GM12878 (cell line): ENCODE data around the gene GINM1. TPM values are rescaled to one million over a fixed set of nuclear protein-coding genes. Genes with fewer than 3 reads are reported as not detected.
A peak's percentile ranks its signal among the peaks of the same experiment; 100 is the strongest.

Experiments
- CBX5 ChIP-seq: sonication (generic); IDR thresholded peaks from 2 replicates; pipeline ENCODE4 v1.6.1; 2016; ENCODE audit warnings: low read depth, moderate library complexity, mild to moderate bottlenecking, inconsistent platforms
- IKZF2 ChIP-seq, 2 experiments: fragments of 450-650 bp; IDR thresholded peaks; 2 replicates each; pipeline ENCODE4 v1.6.1; 2017; ENCODE audit warnings: mild to moderate bottlenecking in 2 of 2, moderate library complexity in 2 of 2
- NBN ChIP-seq: fragments of 450-650 bp; IDR thresholded peaks from 2 replicates; pipeline ENCODE4 v1.6.1; 2016
- NFIC ChIP-seq: IDR thresholded peaks from 2 replicates; pipeline ENCODE4 v1.6.1; 2012; ENCODE audit warnings: low read depth, mild to moderate bottlenecking, inconsistent platforms, low read length, moderate library complexity
- NFYB ChIP-seq: IDR thresholded peaks from 2 replicates; pipeline ENCODE4 v1.6.1; 2011; ENCODE audit warnings: low read depth, mild to moderate bottlenecking, low read length, improper control_type of control experiment, moderate library complexity; ENCODE audit not compliant: insufficient read depth
- POU2F2 ChIP-seq: IDR thresholded peaks from 3 replicates; pipeline ENCODE4 v1.6.1; 2011; ENCODE audit warnings: low read depth, mild to moderate bottlenecking, low read length, borderline replicate concordance
- RCOR1 ChIP-seq: conservative IDR thresholded peaks from 2 replicates; pipeline ENCODE4 v1.6.1; 2012; ENCODE audit warnings: low read depth, low read length, improper control_type of control experiment
- SMC3 ChIP-seq: IDR thresholded peaks from 2 replicates; pipeline ENCODE4 v1.6.1; 2011; ENCODE audit warnings: low read length, improper control_type of control experiment, borderline replicate concordance
- SREBF2 ChIP-seq: IDR thresholded peaks from 2 replicates; pipeline ENCODE4 v1.6.1; 2012; ENCODE audit warnings: mild to moderate bottlenecking, low read length
- SUZ12 ChIP-seq: fragments of 200-600 bp; sonication (generic); IDR thresholded peaks from one replicate; pipeline ENCODE4 v1.6.1; 2018; ENCODE audit warnings: antibody characterized with exemption, mild to moderate bottlenecking; ENCODE audit not compliant: unreplicated experiment
- TCF12 ChIP-seq: IDR thresholded peaks from 2 replicates; pipeline ENCODE4 v1.6.1; 2011; ENCODE audit warnings: low read depth, mild to moderate bottlenecking, low read length
- ZBED1 ChIP-seq: IDR thresholded peaks from 2 replicates; pipeline ENCODE4 v1.6.1; 2016; ENCODE audit warnings: borderline replicate concordance
- ZNF207 ChIP-seq: fragments of 450-650 bp; IDR thresholded peaks from 2 replicates; pipeline ENCODE4 v1.6.1; 2014; ENCODE audit warnings: antibody characterized with exemption, mild to moderate bottlenecking, borderline replicate concordance
- polyA plus RNA-seq, 11 experiments: library from polyadenylated mRNA; depleted of rRNA in 4 of 11; unstranded in 6 of 11; stranded (reverse) in 5 of 11; fragments of >200 nt; fragmentation: Nextera tagmentation in 4 of 11; fragmentation: Illumina TruSeq in 1 of 11; extraction: Ambion mirVana in 4 of 11; extraction: Trizol in 1 of 11; gene quantifications; 1 replicate in 1 of 11; 2 replicates in 10 of 11; pipeline versions ENCODE4 v1.2.1 to v1.2.3, GENCODE V29; 2011 to 2016; ENCODE audit warnings: inconsistent platforms in 2 of 11, missing spikeins in 2 of 11, low read depth in 1 of 11
- total RNA-seq, 4 experiments: library from RNA; depleted of rRNA in 3 of 4; stranded (reverse); fragments of >200 nt in 3 of 4; fragmentation: Illumina TruSeq in 1 of 4; extraction: Trizol in 1 of 4; gene quantifications; 2 replicates each; pipeline versions ENCODE4 v1.2.1 to v1.2.3, GENCODE V29; 2013 to 2021
- TF ChIP-seq, protein P1 (sequence below): fragments of 450-650 bp; formaldehyde crosslinking; IDR thresholded peaks from 2 replicates; pipeline ENCODE4 v1.4.0; 2022; ENCODE audit warnings: mild to moderate bottlenecking, moderate library complexity
- TF ChIP-seq, protein P2 (sequence below): IDR thresholded peaks from 2 replicates; pipeline ENCODE4 v1.6.1; 2012; ENCODE audit warnings: low read length, inconsistent platforms
- TF ChIP-seq, protein P3 (sequence below): fragments of 450-650 bp; IDR thresholded peaks from 2 replicates; pipeline ENCODE4 v1.6.1; 2017; ENCODE audit warnings: mild to moderate bottlenecking, low read depth, inconsistent platforms; ENCODE audit not compliant: poor library complexity, severe bottlenecking
- TF ChIP-seq, protein P4 (sequence below): IDR thresholded peaks from 2 replicates; pipeline ENCODE4 v1.6.1; 2012; ENCODE audit warnings: improper control_type of control experiment, low read depth, low read length; ENCODE audit not compliant: insufficient replicate concordance

The GINM1 gene
- total and polyA plus RNA-seq, 10 of the 15 experiments (the other 5 are each of a cell fraction or from before 2014, with no cell fraction given) = 10.6 to 38.1 (median 30.8) TPM

DNA sequence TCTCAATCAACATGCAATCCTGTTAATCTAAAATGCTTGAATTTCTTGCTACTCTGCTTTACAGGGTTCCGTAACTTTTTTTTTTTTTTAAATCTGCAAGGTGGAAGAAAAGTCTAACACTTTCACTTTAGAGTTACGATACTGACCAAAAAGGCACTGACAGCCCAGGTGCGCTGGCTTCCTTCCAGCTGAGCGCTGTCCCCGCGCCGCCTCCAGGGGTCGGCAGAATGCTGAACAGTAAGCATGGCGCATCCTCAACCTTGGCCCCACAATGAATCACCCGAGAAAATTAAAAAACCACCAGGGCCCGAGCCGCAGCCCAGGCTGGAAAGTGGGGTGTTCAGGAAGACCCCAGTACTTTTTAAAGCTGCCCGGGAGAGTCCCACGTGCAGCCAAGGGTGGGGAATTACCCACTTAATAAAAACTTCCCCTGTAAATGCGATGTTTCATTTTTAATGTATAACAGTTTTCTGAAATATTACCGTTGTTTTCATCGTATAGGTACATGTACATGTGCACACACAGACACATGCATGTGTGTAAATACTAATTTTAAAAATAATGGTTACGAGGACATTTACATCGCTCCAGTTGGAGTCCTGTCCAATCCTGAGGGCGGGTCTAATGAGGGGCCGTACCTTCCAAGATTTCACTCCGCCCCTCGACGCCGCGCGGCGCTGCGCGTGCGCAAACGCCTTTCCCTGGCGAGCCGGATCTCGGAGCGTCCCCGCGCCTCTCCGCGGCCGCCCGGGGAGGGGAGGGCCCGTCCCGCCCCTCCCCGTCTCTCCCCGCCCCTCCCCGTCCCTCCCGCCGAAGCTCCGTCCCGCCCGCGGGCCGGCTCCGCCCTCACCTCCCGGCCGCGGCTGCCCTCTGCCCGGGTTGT, at the start of gene GINM1 (continued):
- TF ChIP-seq, protein P1, sequence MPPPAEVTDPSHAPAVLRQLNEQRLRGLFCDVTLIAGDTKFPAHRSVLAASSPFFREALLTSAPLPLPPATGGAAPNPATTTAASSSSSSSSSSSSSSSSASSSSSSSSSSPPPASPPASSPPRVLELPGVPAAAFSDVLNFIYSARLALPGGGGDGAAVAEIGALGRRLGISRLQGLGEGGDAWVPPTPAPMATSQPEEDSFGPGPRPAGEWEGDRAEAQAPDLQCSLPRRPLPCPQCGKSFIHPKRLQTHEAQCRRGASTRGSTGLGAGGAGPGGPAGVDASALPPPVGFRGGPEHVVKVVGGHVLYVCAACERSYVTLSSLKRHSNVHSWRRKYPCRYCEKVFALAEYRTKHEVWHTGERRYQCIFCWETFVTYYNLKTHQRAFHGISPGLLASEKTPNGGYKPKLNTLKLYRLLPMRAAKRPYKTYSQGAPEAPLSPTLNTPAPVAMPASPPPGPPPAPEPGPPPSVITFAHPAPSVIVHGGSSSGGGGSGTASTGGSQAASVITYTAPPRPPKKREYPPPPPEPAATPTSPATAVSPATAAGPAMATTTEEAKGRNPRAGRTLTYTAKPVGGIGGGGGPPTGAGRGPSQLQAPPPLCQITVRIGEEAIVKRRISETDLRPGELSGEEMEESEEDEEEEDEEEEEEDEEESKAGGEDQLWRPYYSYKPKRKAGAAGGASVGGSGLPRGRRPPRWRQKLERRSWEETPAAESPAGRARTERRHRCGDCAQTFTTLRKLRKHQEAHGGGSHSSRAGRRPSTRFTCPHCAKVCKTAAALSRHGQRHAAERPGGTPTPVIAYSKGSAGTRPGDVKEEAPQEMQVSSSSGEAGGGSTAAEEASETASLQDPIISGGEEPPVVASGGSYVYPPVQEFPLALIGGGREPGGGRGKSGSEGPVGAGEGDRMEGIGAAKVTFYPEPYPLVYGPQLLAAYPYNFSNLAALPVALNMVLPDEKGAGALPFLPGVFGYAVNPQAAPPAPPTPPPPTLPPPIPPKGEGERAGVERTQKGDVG (CRISPR knock-in tag) = no peak
- TF ChIP-seq NFIC = peak; percentile 19; the same call in 1 of the 2 replicates
- no peak for TF ChIP-seq NFYB
- TF ChIP-seq, protein P2, sequence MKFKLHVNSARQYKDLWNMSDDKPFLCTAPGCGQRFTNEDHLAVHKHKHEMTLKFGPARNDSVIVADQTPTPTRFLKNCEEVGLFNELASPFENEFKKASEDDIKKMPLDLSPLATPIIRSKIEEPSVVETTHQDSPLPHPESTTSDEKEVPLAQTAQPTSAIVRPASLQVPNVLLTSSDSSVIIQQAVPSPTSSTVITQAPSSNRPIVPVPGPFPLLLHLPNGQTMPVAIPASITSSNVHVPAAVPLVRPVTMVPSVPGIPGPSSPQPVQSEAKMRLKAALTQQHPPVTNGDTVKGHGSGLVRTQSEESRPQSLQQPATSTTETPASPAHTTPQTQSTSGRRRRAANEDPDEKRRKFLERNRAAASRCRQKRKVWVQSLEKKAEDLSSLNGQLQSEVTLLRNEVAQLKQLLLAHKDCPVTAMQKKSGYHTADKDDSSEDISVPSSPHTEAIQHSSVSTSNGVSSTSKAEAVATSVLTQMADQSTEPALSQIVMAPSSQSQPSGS = 0 out of 2 replicates have a peak, but pooled peaks have one; percentile 25
- no peak for TF ChIP-seq SUZ12
- 0 out of 3 replicates have a peak, but pooled peaks have one; percentile 42 for TF ChIP-seq POU2F2
- TF ChIP-seq RCOR1 = 0 out of 2 replicates have a peak, but pooled peaks have one; percentile 79
- TF ChIP-seq, protein P3, sequence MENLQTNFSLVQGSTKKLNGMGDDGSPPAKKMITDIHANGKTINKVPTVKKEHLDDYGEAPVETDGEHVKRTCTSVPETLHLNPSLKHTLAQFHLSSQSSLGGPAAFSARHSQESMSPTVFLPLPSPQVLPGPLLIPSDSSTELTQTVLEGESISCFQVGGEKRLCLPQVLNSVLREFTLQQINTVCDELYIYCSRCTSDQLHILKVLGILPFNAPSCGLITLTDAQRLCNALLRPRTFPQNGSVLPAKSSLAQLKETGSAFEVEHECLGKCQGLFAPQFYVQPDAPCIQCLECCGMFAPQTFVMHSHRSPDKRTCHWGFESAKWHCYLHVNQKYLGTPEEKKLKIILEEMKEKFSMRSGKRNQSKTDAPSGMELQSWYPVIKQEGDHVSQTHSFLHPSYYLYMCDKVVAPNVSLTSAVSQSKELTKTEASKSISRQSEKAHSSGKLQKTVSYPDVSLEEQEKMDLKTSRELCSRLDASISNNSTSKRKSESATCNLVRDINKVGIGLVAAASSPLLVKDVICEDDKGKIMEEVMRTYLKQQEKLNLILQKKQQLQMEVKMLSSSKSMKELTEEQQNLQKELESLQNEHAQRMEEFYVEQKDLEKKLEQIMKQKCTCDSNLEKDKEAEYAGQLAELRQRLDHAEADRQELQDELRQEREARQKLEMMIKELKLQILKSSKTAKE = peak; percentile 96
- peak; percentile 84; the same call in 1 of the 2 replicates for TF ChIP-seq NBN
- TF ChIP-seq ZBED1 = peak; percentile 65; the same call in 1 of the 2 replicates
- TF ChIP-seq SMC3 = peak; percentile 65; the same call in 1 of the 2 replicates
- no peak for TF ChIP-seq CBX5
- peak; percentile 10 to 47; a peak in 1 of 4 replicates for TF ChIP-seq IKZF2 (IDR thresholded peaks at IDR 0.05)
- peak; percentile 97 for TF ChIP-seq TCF12
- TF ChIP-seq SREBF2 = no peak
- peak; percentile 76 for TF ChIP-seq ZNF207
- TF ChIP-seq, protein P4, sequence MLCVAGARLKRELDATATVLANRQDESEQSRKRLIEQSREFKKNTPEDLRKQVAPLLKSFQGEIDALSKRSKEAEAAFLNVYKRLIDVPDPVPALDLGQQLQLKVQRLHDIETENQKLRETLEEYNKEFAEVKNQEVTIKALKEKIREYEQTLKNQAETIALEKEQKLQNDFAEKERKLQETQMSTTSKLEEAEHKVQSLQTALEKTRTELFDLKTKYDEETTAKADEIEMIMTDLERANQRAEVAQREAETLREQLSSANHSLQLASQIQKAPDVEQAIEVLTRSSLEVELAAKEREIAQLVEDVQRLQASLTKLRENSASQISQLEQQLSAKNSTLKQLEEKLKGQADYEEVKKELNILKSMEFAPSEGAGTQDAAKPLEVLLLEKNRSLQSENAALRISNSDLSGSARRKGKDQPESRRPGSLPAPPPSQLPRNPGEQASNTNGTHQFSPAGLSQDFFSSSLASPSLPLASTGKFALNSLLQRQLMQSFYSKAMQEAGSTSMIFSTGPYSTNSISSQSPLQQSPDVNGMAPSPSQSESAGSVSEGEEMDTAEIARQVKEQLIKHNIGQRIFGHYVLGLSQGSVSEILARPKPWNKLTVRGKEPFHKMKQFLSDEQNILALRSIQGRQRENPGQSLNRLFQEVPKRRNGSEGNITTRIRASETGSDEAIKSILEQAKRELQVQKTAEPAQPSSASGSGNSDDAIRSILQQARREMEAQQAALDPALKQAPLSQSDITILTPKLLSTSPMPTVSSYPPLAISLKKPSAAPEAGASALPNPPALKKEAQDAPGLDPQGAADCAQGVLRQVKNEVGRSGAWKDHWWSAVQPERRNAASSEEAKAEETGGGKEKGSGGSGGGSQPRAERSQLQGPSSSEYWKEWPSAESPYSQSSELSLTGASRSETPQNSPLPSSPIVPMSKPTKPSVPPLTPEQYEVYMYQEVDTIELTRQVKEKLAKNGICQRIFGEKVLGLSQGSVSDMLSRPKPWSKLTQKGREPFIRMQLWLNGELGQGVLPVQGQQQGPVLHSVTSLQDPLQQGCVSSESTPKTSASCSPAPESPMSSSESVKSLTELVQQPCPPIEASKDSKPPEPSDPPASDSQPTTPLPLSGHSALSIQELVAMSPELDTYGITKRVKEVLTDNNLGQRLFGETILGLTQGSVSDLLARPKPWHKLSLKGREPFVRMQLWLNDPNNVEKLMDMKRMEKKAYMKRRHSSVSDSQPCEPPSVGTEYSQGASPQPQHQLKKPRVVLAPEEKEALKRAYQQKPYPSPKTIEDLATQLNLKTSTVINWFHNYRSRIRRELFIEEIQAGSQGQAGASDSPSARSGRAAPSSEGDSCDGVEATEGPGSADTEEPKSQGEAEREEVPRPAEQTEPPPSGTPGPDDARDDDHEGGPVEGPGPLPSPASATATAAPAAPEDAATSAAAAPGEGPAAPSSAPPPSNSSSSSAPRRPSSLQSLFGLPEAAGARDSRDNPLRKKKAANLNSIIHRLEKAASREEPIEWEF = peak; percentile 66
